Endothelial cell of umbilical vein (primary cell): ENCODE data around the gene MRGPRF. TPM values are rescaled to one million over a fixed set of nuclear protein-coding genes. Genes with fewer than 3 reads are reported as not detected.

ENCODE experiments used
- Bru-seq: library from RNA; stranded (reverse); fragments of 400-500 nt; gene quantifications from one replicate; lab custom pipeline; 2021; lab: Mats Ljungman, UMichigan
- BruChase-seq, 2 experiments: library from RNA; stranded (reverse); fragments of 400-500 nt; gene quantifications; one replicate each; lab custom pipeline; 2021; lab: Mats Ljungman, UMichigan
- BruUV-seq: library from RNA; stranded (reverse); fragments of 400-500 nt; replicated peaks from 2 replicates; lab custom pipeline; 2021; lab: Mats Ljungman, UMichigan
- CTCF ChIA-PET: fragments of 300-600, 350-600 bp; sonication (Branson Sonifier 250); formaldehyde crosslinking; loops from one replicate; lab custom pipeline; 2021; ENCODE audit warnings: antibody characterized with exemption, inconsistent platforms; lab: Charles Lee
- POLR2A ChIA-PET: fragments of 300-600, 350-600 bp; sonication (Branson Sonifier 250); formaldehyde crosslinking; loops from one replicate; lab custom pipeline; 2021; ENCODE audit warnings: antibody characterized with exemption, inconsistent platforms; lab: Charles Lee
- DNase-seq: peaks from one replicate; pipeline ENCODE4 v3.0.0-alpha.2; 2011; ENCODE audit warnings: low read depth, low spot score
- FAIRE-seq: peaks from 2 replicates; lab custom pipeline; 2011; peaks lifted over from hg19 to GRCh38; lab: Jason Lieb, UNC
- H2AFZ ChIP-seq: 2 replicates; pipeline ENCODE4 v1.6.0; 2012; ENCODE audit warnings: low read depth, low read length, control low read depth, inconsistent platforms
- H3K27ac ChIP-seq: 2 replicates; pipeline ENCODE4 v1.5.1; 2011; ENCODE audit warnings: low read depth, mild to moderate bottlenecking, control low read depth, low read length, moderate library complexity; ENCODE audit not compliant: insufficient read depth
- H3K27me3 ChIP-seq, 2 experiments: 2 replicates each; pipeline versions ENCODE4 v1.6.0 to v1.6.1; 2011; ENCODE audit warnings: low read length in 2 of 2, mixed read lengths in 1 of 2; ENCODE audit not compliant: control insufficient read depth in 2 of 2, insufficient read depth in 2 of 2
- H3K36me3 ChIP-seq, 2 experiments: 2 replicates in 1 of 2; 3 replicates in 1 of 2; pipeline ENCODE4 v1.5.1; 2011; ENCODE audit warnings: low read length in 2 of 2, mild to moderate bottlenecking in 1 of 2, moderate library complexity in 1 of 2; ENCODE audit not compliant: control insufficient read depth in 2 of 2, insufficient read depth in 2 of 2; ENCODE audit errors: extremely low read depth in 1 of 2
- H3K4me1 ChIP-seq: 3 replicates; pipeline ENCODE4 v1.5.1; 2011; ENCODE audit warnings: mild to moderate bottlenecking, low read length; ENCODE audit not compliant: control insufficient read depth, insufficient read depth; ENCODE audit errors: extremely low read depth
- H3K4me2 ChIP-seq: 2 replicates; pipeline ENCODE4 v1.6.1; 2011; ENCODE audit warnings: low read length, control low read depth, mixed read lengths; ENCODE audit not compliant: insufficient read depth
- H3K4me3 ChIP-seq, 3 experiments: fragments of 200-600 bp in 1 of 3; sonication (generic), shearing (Covaris generic) in 1 of 3; replicated peaks in 1 of 3; 2 replicates each; pipeline ENCODE4 v1.5.1; 2011 to 2016; ENCODE audit warnings: control low read depth in 3 of 3, low read length in 3 of 3, mild to moderate bottlenecking in 2 of 3, inconsistent platforms in 1 of 3, low read depth in 1 of 3, moderate library complexity in 1 of 3; ENCODE audit not compliant: insufficient read depth in 1 of 3
- H3K79me2 ChIP-seq: 2 replicates; pipeline ENCODE4 v1.6.0; 2012; ENCODE audit warnings: low read length, inconsistent platforms; ENCODE audit not compliant: control insufficient read depth, insufficient read depth
- H3K9ac ChIP-seq: replicated peaks from 2 replicates; pipeline ENCODE3; 2011; ENCODE audit warnings: low read length, control low read depth; ENCODE audit not compliant: insufficient read depth; ENCODE audit errors: extremely low read depth
- H3K9me1 ChIP-seq: replicated peaks from 3 replicates; pipeline ENCODE4 v1.6.0; 2011; ENCODE audit warnings: mild to moderate bottlenecking, low read length; ENCODE audit not compliant: control insufficient read depth, insufficient read depth; ENCODE audit errors: extremely low read depth
- H3K9me3 ChIP-seq: replicated peaks from 2 replicates; pipeline ENCODE4 v1.5.1; 2012; ENCODE audit warnings: low read length, inconsistent platforms; ENCODE audit not compliant: control insufficient read depth, insufficient read depth
- H4K20me1 ChIP-seq: replicated peaks from 2 replicates; pipeline ENCODE3; 2011; ENCODE audit warnings: mild to moderate bottlenecking, low read length; ENCODE audit not compliant: control insufficient read depth, insufficient read depth; ENCODE audit errors: extremely low read depth
- EZH2 ChIP-seq: IDR thresholded peaks from 2 replicates; pipeline ENCODE4 v1.6.1; 2012; ENCODE audit warnings: borderline replicate concordance, low read depth, mild to moderate bottlenecking, moderate library complexity, low read length, inconsistent platforms; ENCODE audit not compliant: severe bottlenecking
- FOS ChIP-seq: IDR thresholded peaks from 2 replicates; pipeline ENCODE4 v1.6.1; 2011; ENCODE audit warnings: mild to moderate bottlenecking, low read length, moderate library complexity, borderline replicate concordance; ENCODE audit not compliant: insufficient read depth
- GATA2 ChIP-seq: IDR thresholded peaks from 2 replicates; pipeline ENCODE4 v1.7.0; 2011; ENCODE audit warnings: low read depth, mild to moderate bottlenecking, moderate library complexity, mixed read lengths, low read length; ENCODE audit not compliant: insufficient read length, insufficient read depth
- JUN ChIP-seq: IDR thresholded peaks from 2 replicates; pipeline ENCODE4 v1.6.1; 2011; ENCODE audit warnings: borderline replicate concordance, low read depth; ENCODE audit not compliant: insufficient read length, insufficient read depth
- MYC ChIP-seq: IDR thresholded peaks from one replicate; pipeline ENCODE4 v1.6.1; 2011; ENCODE audit warnings: mild to moderate bottlenecking, low read depth, low read length
- POLR2A ChIP-seq: IDR thresholded peaks from 2 replicates; pipeline ENCODE4 v1.6.1; 2012; ENCODE audit warnings: low read depth, mild to moderate bottlenecking, control low read depth, low read length
- POLR2AphosphoS5 ChIP-seq: IDR thresholded peaks from 2 replicates; pipeline ENCODE4 v1.6.1; 2012; ENCODE audit warnings: low read depth, mild to moderate bottlenecking, control low read depth, low read length, moderate library complexity; ENCODE audit not compliant: insufficient read depth
- dilution Hi-C: fragments of 300-500 bp; cut with MboI; formaldehyde crosslinking; loops from one replicate; pipeline ENCODE4 v1.15.0; 2019; ENCODE audit warnings: low sequenced_read_pairs; ENCODE audit not compliant: extremely low pct_ligation_motif_present
- intact Hi-C: fragments of 100-400 bp; cut with micrococcal nuclease; formaldehyde crosslinking; loops from one replicate; pipeline ENCODE4 v1.10.0; 2022
- long read RNA-seq: library from polyadenylated mRNA; stranded (forward); transcript quantifications from one replicate; pipeline ENCODE4 v2.0.0, GENCODE V29; 2021
- polyA minus RNA-seq, 3 experiments: library from RNA; depleted of rRNA, polyadenylated mRNA; stranded (reverse); fragments of >200 nt; gene quantifications; 1 replicate in 1 of 3; 2 replicates in 2 of 3; pipeline ENCODE4 v1.2.3, GENCODE V29; 2011
- polyA plus RNA-seq, 4 experiments: library from polyadenylated mRNA; depleted of rRNA in 3 of 4; stranded (reverse) in 3 of 4; unstranded in 1 of 4; fragments of >200 nt; gene quantifications; 2 replicates each; pipeline versions ENCODE4 v1.2.1 to v1.2.3, GENCODE V29; 2011 to 2012; ENCODE audit warnings: missing spikeins in 1 of 4
- total RNA-seq: library from RNA; stranded (reverse); gene quantifications from 2 replicates; pipeline ENCODE4 v1.2.3, GENCODE V29; 2021
- TF ChIP-seq, protein P1 (sequence below): IDR thresholded peaks from 2 replicates; pipeline ENCODE4 v1.6.1; 2011; ENCODE audit not compliant: insufficient read depth, insufficient read length
- TF ChIP-seq, protein P2 (sequence below), 2 donors: IDR thresholded peaks; 1 replicate in 1 of 2; 2 replicates in 1 of 2; pipeline ENCODE4 v1.5.1; 2011; ENCODE audit warnings: low read length in 2 of 2, mild to moderate bottlenecking in 2 of 2, moderate library complexity in 2 of 2, control low read depth in 1 of 2, inconsistent platforms in 1 of 2, low read depth in 1 of 2; ENCODE audit not compliant: insufficient read depth in 1 of 2; ENCODE audit errors: extremely low read depth in 1 of 2

MRGPRF gene, protein sequence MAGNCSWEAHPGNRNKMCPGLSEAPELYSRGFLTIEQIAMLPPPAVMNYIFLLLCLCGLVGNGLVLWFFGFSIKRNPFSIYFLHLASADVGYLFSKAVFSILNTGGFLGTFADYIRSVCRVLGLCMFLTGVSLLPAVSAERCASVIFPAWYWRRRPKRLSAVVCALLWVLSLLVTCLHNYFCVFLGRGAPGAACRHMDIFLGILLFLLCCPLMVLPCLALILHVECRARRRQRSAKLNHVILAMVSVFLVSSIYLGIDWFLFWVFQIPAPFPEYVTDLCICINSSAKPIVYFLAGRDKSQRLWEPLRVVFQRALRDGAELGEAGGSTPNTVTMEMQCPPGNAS
- not detected in 2 replicates for total RNA-seq
- not detected in 2 replicates for polyA plus RNA-seq
- polyA plus RNA-seq (2011; cell fraction: cytosol; rRNA removed): not detected in 2 replicates
- polyA plus RNA-seq (2011; cell fraction: nucleus; rRNA removed): not detected in 2 replicates
- polyA plus RNA-seq (2012): not detected in 2 replicates
- polyA minus RNA-seq: not detected in 2 replicates
- not detected for polyA minus RNA-seq (2011; cell fraction: cytosol; rRNA and poly(A)+ RNA removed)
- not detected in 2 replicates for polyA minus RNA-seq (2011; cell fraction: nucleus; rRNA and poly(A)+ RNA removed)
- not detected for Bru-seq, nascent RNA
- BruChase-seq, experiment 1, labeled RNA remaining after a 6-hour chase: not detected
- BruChase-seq, experiment 2, labeled RNA remaining after a 2-hour chase: not detected
- long read RNA-seq: 0 reads

DNA sequence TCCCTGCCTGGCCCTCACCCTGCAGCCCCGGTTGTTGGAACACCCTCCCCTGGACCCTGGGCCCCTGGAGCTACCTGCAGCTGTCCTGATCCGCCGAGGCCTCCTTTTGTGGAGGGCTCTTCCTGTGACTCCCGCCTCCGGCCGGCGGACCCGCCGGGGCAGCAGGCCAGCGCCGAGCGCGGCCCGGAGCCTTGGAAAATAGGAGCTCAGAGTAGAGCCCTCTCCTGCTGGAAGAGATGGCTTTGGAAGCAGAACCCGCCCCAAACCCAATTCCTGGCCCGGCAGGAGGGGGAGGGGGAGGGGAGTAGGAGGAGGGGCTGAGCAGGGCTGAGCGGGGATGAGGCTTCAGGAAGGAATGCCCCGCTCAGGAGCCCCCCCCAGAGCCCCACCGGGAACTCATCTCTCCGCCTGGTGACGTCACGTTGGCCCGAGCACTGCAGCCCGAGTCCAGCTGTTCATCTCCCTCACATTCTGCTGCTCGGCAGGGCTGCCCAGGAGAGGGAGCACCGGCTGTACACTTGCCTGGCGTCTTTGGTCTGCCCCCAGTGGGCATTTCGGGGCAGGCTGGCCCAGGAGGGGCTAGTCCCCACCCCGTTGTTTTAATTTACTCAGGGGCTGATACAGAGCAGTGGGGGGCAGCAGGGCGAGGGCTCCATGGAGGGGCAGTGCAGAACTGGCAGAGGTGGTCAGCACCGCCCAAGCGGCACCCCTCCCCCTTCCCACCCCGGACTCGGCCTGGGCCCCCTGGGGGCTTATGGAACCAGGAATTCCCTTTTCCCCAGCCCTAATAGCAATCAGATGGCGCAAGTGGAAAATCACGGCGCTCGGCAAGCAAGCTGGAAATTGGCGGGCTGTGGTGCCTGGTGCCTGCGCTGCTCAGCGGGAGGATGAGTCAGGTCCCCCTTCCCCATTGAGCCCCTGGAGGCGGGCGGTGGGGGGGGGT is at the start of gene MRGPRF:
Gene MRGPRF, minus strand, starts transcription at position 238 of the 943 bp plus-strand sequence. CDS start 3,345 bp downstream, outside the sequence.
- Histone ChIP-seq H3K4me2 (no peak within 1 kb of the TSS), H3K9me3 (no peaks in the 10 kb centered on the region), H3K36me3 (no peaks in the 10 kb centered on the region), H3K4me3 (no peak within 1 kb of the TSS), H3K79me2 (no peaks in the 10 kb centered on the region), H3K9me1 (no peaks in the 10 kb centered on the region), H4K20me1 (no peaks in the 10 kb centered on the region), H3K4me1 (no peaks in the 10 kb centered on the region), H3K9ac (no peak within 1 kb of the TSS), H2AFZ (no peak within 1 kb of the TSS), H3K27me3 (peaks cover 36 to 45% of the 10 kb centered on the region in 2 experiments), H3K27ac (no peak within 1 kb of the TSS)
- BruUV-seq: no TSS peak
- TF ChIP-seq JUN: no peak
- TF ChIP-seq FOS: no peak
- no peak for TF ChIP-seq MYC
- no peak for TF ChIP-seq POLR2A
- peak; percentile 65 for TF ChIP-seq EZH2
- TF ChIP-seq, protein P1, sequence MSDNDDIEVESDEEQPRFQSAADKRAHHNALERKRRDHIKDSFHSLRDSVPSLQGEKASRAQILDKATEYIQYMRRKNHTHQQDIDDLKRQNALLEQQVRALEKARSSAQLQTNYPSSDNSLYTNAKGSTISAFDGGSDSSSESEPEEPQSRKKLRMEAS: no peak
- TF ChIP-seq POLR2AphosphoS5: no peak
- no peak for TF ChIP-seq GATA2
- TF ChIP-seq, protein P2, sequence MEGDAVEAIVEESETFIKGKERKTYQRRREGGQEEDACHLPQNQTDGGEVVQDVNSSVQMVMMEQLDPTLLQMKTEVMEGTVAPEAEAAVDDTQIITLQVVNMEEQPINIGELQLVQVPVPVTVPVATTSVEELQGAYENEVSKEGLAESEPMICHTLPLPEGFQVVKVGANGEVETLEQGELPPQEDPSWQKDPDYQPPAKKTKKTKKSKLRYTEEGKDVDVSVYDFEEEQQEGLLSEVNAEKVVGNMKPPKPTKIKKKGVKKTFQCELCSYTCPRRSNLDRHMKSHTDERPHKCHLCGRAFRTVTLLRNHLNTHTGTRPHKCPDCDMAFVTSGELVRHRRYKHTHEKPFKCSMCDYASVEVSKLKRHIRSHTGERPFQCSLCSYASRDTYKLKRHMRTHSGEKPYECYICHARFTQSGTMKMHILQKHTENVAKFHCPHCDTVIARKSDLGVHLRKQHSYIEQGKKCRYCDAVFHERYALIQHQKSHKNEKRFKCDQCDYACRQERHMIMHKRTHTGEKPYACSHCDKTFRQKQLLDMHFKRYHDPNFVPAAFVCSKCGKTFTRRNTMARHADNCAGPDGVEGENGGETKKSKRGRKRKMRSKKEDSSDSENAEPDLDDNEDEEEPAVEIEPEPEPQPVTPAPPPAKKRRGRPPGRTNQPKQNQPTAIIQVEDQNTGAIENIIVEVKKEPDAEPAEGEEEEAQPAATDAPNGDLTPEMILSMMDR (IDR thresholded peaks at IDR 0.05; ENCODE audit: extremely low read depth in 1 of 2, insufficient read depth in 1 of 2, low read depth in 1 of 2, low read length in 2 of 2): peak; percentile 6 to 41
- dilution Hi-C loops (no loop called here), intact Hi-C loops (no loop called here)
- POLR2A ChIA-PET: no interaction called here
- CTCF ChIA-PET: interaction anchor here (0.8 to 1.3 kb wide), 2 partner anchors 12 to 56 kb away, joined by 3 to 5 read pairs; no protein-coding TSS in a partner anchor
- no peak for FAIRE-seq
- DNase-seq: no peak
